GDM1 (cell line): ENCODE measurements around the gene NEURL4.
"Not testable (repeated sequence)": the region's sequence is repeated elsewhere in the genome, so short reads cannot be mapped to it uniquely, and the experiment has no call there.

Experiments
- DNase-seq: peaks from one replicate; lab custom pipeline; 2025; lab: John Stamatoyannopoulos, UW

Gene NEURL4

DNA sequence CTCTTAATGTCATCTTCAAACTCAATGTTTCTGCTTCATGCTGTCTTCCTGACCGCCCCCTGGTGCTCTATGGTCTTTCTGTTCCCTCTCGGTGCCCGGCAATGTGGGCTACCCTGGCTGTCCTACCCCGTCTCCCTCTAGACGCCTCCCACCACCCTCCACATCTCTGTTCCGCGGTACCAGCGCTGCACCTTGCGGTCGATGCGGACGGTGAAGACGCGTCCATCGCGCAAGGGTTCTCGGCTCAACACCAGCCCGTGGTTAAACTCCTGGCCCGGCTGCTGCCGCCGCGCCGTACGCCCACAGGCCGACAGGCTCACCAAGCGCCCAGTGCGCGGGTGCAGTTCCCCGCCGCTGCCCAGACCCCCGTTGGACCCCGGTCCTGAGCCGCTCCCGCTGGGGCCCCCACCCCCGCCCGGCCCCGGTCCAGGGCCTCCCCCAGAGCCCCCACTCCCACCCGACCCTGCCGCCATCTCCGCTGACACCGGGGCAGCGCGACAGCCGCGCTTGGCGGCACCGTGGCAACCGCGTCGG, at the start of gene NEURL4:
NEURL4 (minus strand) TSS at position 496 of the 534 bp plus-strand sequence; CDS start at position 473, 23 bp downstream.
- no peak for DNase-seq

DNA sequence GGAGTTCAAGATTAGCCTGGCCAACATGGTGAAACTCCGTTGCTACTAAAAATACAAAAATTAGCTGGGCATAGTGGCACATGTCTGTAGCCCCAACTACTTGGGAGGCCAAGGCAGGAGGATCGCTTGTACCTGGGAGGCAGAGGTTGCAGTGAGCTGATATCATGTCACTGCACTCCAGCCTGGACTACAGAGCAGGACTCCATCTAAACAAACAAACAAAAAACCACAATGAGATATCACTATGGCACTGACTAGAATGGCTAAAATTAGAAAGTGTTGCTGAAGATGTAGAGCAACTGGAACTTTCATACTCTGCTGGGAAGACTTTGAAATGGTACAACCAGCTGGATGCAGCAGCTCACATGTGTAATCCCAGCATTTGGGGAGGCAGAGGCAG, 45.2 kb upstream of the NEURL4 start:
- DNase-seq = no peak

DNA sequence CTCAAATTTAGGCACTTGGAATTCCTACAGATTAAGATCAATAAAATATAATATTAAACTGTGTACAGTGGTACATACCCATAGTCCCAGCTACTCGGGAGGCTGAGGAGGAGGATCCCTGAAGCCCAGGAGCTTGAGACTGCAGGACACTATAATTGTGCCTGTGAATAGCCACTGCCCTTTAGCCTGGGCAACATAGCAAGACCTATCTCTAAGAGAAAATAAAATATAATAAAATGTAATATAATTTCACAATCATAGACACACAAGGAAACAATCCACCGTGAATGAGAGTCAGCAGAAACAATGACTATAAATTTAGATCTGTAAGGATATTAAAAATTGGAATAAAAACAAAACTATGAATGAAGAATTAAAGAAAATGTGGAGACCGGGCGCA, 41.7 kb upstream of the NEURL4 start:
- no peak for DNase-seq

DNA sequence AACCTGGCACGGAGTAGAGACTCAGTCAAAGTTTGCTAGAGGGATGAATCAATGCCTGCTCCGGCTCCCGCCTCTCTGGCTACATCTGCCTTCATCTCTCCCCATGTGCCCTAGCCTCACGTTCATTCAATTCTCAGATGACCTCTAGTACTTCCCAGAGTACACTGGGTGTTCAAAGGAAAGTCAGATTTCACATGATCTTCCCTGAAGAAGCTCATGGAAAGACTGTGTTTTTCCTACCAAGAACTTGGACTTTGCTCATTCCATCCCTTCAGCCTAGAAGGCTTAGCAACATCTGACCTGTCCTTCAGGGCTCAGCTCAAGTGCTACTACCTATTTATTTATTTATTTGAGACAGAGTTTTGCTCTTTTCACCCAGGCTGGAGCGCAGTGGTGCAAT, 40.7 kb upstream of the NEURL4 start:
- DNase-seq = no peak

DNA sequence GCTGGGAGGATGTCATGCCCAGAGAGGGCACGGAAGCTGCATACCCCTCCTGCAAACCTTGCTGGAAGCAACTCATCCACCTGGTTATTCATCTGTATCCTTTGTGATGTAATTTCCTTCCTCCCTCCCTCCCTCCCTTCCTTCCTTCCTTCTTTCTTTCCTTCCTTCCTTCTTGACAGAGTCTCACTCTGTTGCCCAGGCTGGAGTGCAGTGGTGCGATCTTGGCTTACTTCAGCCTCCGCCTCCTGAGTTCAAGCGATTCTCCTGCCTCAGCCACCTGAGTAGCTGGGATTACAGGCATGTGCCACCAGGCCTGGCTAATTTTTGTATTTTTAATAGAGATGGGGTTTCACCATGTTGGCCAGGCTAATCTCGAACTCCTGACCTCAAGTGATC, 39.5 kb upstream of the NEURL4 start:
- DNase-seq = not testable (repeated sequence)

DNA sequence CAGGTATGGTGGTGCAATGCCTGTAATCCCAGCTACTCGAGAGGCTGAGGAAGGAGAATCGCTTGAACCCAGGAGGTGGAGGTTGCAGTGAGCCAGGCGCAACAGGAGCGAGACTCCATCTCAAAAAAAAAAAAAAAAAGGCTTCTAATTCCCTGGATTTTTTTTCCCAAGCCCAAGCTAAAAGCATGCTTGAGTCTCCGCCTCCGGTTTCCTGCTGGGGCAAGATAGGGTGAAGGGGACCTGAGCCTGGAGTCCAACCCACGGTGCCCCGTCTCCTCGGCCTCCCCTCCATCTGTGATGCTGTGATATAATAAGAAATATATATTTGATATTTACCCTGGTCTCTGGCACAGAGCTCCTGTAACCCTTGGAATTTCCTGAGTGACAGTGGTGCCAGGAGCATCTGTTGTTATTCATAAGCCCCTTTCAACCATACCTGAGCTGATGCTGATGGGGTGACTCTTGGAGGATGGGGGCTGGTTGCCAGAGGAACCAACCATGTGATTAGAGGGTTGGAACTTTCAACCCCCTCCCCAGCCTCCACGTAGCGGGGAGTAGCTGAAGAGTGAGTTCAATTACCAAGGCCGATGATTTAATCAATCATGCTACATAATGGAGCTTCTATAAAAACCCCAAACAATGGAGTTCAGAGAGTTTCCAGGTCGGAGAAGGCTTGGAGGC, 38.9 kb upstream of the NEURL4 start:
- DNase-seq = no peak

DNA sequence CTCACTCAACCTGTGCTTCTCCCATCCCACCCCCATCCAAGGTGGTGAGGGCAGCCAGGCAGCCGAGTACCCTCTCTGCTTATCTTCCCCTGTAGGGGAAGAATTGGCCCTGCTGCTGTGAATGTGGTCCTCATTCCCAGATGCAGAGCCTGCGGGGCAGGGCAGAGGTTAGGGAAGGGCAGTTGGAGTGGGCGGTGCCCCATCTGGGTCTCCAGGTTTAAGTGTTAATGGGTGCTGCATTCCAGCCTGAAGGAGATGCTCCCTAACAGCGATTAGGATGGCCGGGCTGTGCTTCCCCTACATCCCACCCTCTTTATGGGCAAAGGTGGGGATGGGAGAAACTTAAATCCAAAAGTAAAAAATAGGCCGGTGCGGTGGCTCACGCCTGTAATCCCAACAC, 37.9 kb upstream of the NEURL4 start:
- DNase-seq = no peak

DNA sequence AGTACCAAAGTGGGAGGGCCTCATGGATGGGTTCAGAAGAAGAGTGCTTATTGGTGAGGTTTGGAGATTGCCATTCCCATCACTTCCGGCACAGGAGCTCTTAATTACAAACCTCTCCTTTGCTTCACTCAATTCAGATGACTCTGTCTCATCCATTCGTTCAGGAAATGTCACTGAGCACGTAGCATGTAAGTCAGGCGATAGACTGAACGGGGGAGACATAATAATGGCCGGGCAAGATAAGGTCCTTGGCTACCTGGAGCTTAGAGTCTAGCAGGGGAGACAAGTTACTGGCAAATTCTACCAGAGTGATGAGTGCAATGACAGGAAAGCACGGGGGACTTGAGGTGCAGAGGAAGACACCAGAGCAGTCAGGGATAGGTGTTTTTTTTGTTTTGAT, 36.8 kb upstream of the NEURL4 start:
- DNase-seq = not testable (repeated sequence)

DNA sequence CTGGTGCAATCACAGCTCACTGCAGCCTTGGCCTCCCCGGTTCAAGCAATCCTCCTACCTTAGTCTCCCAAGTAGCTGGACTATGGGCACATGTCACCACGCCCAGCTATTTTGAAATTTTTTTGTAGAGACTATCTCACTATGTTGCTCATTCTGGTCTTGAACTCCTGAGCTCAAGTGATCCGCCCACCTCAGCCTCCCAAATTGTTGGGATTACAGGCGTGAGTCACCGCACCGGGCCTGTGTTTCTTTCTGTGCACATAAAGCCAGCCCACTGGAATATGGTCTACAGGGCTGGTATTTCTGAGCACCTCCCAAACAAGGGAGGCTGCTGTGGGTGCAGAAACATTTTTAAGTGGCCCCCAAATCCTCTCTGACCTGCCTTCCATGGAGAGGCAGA, 34.2 kb upstream of the NEURL4 start:
- no peak for DNase-seq

DNA sequence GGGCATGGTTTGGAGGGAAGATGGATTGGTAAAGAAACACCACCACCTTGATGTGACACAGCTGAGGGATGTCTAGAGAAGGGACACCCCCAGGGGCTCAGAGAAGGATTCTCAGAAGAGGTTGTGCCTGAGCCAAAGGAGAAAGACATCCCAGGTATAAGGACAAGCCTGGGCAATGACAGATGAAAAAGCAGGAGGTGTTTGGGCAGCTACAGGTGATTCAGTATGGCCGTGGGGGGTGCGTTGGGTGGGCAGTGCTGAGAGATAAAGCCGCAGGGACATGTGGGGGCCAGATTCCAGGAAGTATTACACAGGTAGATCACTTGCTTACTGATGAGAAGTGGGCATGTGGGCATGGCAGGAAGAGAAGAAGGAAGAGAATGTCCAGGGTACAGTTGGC, 32.8 kb upstream of the NEURL4 start:
- no peak for DNase-seq

DNA sequence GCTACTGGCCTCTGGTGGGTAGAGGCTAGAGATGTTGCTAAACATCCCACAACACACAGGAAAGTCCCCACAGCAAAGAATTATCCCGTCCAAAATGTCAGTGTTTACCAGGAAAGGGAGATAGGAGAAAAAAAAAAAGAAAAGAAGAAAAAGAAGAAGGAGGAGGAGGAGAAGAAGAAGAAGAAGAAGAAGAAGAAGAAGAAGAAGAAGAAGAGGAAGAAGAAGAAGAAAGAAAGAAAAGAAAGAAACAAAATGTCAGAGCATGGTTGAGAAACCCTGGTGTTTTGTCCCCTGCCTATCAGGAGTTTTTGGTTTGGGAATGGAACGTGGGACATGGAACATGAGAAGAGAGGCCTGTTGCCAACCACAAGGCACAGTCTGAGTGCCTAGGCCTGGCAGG, 28.2 kb upstream of the NEURL4 start:
- DNase-seq = no peak

DNA sequence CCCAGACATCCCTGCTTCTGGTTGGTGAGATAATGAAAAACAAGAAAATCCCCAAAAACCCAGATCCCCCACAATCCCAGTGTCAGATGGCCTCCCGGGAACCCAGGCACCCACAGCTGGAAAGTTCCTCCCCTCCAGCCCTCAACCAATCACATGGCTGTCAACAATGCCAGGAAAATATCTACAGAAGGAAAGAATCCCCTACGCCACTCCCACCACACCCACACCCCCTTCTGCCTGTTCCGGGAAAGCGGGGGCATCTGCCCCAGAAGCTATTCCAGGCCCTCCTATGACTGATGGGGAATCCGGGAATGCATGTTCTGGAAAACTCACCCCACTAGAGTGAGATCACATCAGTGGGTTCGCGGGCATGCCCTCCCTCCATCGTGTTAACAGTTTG, 27.6 kb upstream of the NEURL4 start:
- no peak for DNase-seq

DNA sequence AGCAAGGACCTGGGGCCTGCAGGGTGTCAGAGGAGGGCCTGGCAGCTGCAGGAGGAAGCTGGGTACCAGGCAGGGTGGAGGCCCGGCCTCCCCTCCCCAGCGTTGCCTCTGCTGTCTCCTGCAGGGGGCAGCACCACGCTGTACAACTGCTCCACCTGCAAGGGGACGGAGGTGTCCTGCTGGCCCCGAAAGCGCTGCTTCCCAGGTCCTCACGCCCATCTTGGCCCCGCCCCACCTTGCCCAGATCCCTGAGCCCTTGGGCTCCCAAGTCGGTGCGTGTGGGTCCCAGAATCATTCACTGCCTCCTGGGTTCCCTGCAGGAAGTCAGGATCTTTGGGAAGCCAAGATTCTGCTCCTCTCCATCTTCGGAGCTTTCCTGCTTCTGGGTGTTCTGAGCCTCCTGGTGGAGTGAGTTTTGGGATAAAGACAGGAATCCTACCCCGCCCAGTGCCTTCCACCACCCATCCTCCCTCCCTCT, 27.0 kb upstream of the NEURL4 start:
- peak; percentile 74 for DNase-seq

DNA sequence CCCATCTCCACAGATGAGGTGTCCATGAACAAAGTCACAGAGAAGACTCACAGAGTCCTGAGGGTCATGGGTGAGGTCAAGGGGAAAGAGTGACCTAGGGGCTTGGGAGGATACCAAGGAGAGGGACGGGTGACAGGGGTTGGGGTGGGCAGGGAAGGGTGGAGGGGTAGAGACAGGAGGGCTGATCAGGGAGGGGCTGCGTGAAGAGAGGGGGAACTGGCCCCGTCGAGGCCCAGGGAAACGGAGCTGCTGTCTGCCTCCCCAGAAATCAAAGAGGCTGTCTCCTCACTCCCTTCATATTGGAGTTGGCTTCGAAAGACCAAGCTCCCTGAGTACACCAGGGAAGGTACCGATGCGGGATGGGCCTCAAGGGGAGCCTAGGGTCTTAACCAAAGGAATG, 26.4 kb upstream of the NEURL4 start:
- DNase-seq = no peak

DNA sequence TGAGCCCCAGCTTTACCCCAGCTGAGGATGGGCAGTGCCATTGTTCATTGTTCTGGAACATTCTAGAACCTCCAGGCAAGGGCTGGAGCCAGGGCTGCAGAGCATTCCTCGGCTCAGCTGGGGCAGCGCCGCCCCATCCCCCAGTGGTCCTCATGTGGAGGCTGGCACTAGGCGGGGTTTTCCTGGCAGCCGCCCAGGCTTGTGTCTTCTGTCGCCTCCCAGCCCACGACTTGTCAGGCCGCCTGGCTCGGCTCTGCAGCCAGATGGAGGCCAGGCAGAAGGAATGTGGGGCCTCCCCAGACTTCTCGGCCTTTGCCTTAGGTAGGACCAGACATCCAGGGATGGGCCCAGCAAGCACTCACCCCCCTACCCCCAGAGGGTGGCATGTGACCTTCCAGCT, 25.9 kb upstream of the NEURL4 start, which contains the start of gene TMEM95:
TMEM95 (plus strand) TSS at position 104 of the 400 bp plus-strand sequence; CDS start at position 153, 49 bp downstream.
- DNase-seq = no peak

DNA sequence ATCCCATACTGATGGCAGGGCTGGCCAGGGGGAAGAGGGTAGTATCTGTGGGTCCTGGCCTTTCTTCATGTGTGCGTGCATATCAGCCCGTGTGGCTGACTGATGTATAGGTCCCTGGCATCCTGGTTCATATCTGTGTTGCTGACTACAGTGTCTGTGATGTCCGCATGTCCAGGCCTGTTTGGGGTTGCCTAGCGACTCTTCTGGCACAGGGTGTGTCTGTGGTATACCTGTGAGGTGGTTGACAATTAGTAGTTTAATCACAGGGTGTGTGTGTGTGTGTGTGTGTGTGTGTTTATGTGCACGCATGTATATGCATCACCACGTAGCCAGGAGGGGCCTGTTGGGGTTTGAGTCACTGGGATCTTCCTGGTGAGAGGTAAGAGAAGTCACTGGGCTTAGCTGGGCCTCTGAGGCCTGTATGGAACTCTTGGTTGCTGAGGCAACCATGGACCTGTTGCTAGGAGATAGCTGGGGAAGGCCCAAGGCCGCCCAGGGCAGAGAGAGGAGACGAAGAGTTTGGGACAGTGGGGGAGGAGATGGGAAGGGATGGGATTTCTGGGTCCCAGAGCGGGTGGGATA, 25.2 kb upstream of the NEURL4 start:
- no peak for DNase-seq

DNA sequence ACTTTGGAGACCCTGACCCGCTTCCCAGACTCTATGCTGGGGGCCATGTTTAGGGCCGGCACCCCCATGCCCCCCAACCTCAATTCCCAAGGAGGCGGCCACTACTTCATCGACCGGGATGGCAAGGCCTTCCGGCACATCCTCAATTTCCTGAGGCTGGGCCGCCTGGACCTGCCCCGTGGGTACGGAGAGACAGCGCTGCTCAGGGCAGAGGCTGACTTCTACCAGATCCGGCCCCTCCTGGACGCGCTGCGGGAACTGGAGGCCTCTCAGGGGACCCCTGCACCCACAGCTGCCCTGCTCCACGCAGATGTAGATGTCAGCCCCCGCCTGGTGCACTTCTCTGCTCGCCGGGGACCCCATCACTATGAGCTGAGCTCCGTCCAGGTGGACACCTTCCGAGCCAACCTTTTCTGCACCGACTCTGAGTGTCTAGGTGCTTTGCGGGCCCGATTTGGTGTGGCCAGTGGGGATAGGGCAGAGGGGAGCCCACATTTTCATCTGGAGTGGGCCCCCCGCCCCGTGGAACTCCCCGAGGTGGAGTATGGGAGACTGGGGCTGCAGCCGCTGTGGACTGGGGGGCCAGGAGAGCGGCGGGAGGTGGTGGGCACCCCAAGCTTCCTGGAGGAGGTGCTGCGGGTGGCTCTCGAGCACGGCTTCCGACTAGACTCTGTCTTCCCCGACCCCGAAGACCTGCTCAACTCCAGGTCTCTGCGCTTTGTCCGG, 23.9 kb upstream of the NEURL4 start:
- no peak for DNase-seq

DNA sequence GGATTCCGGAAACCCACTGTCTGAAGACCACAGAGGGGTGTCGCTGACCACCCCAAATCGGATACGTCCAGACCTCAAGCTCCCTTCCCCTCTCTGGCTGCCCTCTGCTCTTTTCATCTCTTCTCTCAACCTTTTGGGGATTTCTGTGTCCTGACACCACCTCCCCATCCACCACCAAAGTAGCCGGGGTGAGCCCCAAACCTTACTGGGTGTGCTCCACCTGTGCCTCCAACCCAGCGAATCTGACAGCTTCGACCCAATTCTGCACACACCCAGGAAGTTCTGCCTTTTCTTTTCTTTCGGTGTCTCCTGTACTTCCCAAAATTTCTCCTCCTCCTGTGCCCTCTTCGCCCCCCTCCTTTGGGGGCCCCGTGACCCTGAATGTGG, 23.4 kb upstream of the NEURL4 start:
- DNase-seq = no peak

DNA sequence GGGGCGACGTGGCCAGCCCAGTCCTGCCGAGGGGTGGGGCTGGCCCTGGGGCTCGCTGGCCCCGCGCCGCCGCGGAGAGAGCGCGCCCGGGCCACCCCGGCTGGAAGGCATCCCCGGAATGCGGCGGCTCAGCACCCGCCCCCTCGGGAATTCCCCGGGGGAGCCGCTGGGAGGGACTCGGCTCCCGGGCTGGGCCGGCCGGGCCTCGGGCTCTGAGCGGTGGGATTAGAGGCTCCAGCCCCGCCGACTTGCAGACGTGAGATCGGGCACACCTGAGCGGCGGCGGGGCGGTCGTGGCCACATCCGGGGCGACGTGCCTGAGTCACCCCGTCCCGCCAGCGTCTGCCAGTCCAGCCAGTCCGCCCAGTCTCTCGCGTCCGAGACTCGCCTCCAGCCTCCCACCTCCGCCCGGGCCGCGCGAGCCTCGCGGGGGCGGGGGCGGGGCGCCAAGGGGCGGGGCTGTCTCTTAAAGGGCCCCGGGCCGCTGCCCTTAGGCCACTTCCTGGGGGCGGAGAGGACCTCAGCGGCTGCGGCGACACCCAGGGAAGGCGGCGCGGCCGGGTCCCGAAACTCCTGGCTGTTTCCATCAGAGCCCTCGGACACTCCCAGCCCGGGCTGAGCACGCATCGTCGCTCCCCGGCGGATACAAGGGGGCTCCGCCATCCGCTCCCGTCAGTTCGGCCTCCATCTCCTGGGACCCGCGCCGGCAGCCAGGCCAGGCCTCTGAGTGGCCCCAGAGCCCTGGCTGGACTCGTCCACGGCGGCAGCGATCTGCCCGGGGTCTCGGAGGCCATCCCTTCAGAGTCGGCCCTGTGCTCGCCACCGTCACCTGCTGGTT, 22.7 kb upstream of the NEURL4 start, which contains the start of gene KCTD11:
KCTD11 (plus strand) TSS at position 498 of the 838 bp plus-strand sequence.
- no peak for DNase-seq

DNA sequence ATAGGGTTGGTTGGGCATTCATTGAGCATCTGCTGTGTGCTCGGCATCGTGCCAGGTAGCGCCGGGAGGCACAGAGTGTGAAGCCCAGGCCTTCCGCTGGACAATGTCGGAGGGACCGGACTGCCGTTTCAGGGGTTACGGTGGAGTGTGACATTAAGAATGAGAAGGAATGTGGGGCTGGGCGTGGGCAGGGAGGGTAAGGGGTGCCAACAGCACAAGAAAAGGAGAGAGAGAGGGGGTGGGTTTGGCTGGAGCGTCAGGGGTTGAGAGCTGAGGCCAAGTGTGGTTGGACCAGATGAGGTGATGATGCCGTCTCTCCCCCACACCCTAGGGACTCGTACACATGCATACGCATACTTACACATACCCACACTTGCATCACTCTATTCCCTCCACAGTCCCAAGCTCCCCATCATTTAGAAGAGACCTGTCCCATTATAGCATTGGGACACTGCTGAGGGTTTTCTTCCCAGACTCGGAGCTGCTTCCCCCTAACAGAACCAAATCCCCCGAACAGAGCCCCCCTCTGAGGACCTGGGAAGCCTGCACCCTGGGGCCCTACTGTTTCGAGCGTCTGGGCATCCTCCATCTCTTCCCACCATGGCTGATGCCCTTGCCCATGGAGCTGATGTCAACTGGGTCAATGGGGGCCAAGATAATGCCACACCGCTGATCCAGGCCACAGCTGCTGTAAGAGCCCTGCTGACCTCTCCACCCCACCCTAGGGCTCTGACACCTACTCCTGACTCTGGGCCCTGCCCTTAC, 19.5 kb upstream of the NEURL4 start:
- DNase-seq = no peak
